Ovary (tissue), 9 donors: ENCODE data around the gene TLR3. TPM values are rescaled to one million over a fixed set of nuclear protein-coding genes. Genes with fewer than 3 reads are reported as not detected.

Experiments
- DNase-seq, 5 donors: peaks; one replicate each; pipeline ENCODE4 v3.0.0-alpha.2; 2019 to 2020
- H3K27ac ChIP-seq, 2 donors: fragments of 200-600 bp; one replicate each; pipeline versions ENCODE4 v1.5.1 to v1.8.0; 2019 to 2022
- H3K27me3 ChIP-seq: fragments of 200-600 bp; one replicate; pipeline ENCODE4 v1.8.0; 2022
- H3K36me3 ChIP-seq: fragments of 200-600 bp; sonication (generic); one replicate; pipeline ENCODE4 v1.5.1; 2019
- H3K4me1 ChIP-seq: one replicate; pipeline ENCODE4 v1.8.1; 2013; ENCODE audit warnings: mild to moderate bottlenecking, moderate library complexity; ENCODE audit not compliant: insufficient read depth
- H3K4me3 ChIP-seq: fragments of 200-600 bp; sonication (generic); one replicate; pipeline ENCODE4 v1.5.1; 2017
- H3K9me3 ChIP-seq, 2 donors: fragments of 200-600 bp in 1 of 2; sonication (generic) in 1 of 2; one replicate each; pipeline versions ENCODE4 v1.5.1 to v1.8.1; 2013 to 2019; ENCODE audit warnings: mild to moderate bottlenecking in 1 of 2, moderate library complexity in 1 of 2
- CTCF ChIP-seq, 3 donors: fragments of 450-650 bp in 2 of 3; fragments of 200-600 bp in 1 of 3; IDR thresholded peaks; one replicate each; pipeline versions ENCODE4 v1.5.1 to v1.8.0; 2016 to 2022; ENCODE audit warnings: antibody characterized with exemption in 3 of 3, mild to moderate bottlenecking in 1 of 3
- EP300 ChIP-seq: sonication (generic); formaldehyde crosslinking; IDR thresholded peaks from one replicate; pipeline ENCODE4 v1.6.1; 2017; ENCODE audit warnings: antibody characterized with exemption
- POLR2A ChIP-seq: fragments of 450-650 bp; IDR thresholded peaks from one replicate; pipeline ENCODE4 v1.6.1; 2017; ENCODE audit warnings: antibody characterized with exemption, mild to moderate bottlenecking, moderate library complexity
- WGBS, 3 donors: extraction: QIAGEN DNeasy Blood & Tissue Kit in 1 of 3; methylation state at CpG; one replicate each; pipeline versions ENCODE4 v1.1.5 to v1.1.7; 2013 to 2017; 5-methylcytosine and 5-hydroxymethylcytosine counted together
- intact Hi-C, 4 donors: fragments of 100-400 bp; cut with DNase I; formaldehyde crosslinking; loops; one replicate each; pipeline versions ENCODE4 v1.11.0 to v1.15.1; 2022 to 2023
- polyA plus RNA-seq, 2 donors: library from polyadenylated mRNA; stranded (reverse); fragments of 200-250 nt in 1 of 2; fragments of 350-450 nt in 1 of 2; fragmentation: Illumina TruSeq in 1 of 2; extraction: RNeasy Lipid Tissue Mini Kit (QIAGEN cat#74804) in 1 of 2; gene quantifications; one replicate each; pipeline ENCODE4 v1.2.3, GENCODE V29; 2013 to 2014
- total RNA-seq, 7 donors: library from RNA; depleted of rRNA in 2 of 7; stranded (reverse); fragments of >200 nt in 2 of 7; fragmentation: NEBNext Ultra II Directional in 3 of 7; extraction: Animal tissue kit (Norgen Biotek cat#: 25700) in 3 of 7; gene quantifications; one replicate each; pipeline versions ENCODE4 v1.1.0 to v1.2.4, GENCODE V29; 2016 to 2023
- donor health status: DM: no; HTN: no; CAD: no; lungs with moderate emphysema.
- donor health status: DM: no; HTN: no; CAD: no.
- donor health status: Bipolar disorder and iron deficiency.
- donor health status: DM: yes; HTN: yes; CAD: no.
- donor health status: DM: no; HTN: no; CAD: no.
- donor health status: DM: yes; HTN: yes; CAD: no.

The TLR3 gene
- total and polyA plus RNA-seq, 9 donors: 2.2 to 14.8 (median 9.4) TPM

- Histone ChIP-seq H3K36me3 (no peaks in the 10 kb centered on the region), H3K9me3 (no peaks in the 10 kb centered on the region), H3K27me3 (no peaks in the 10 kb centered on the region), H3K4me1 (no peaks in the 10 kb centered on the region), H3K27ac (no peak overlapping the region), H3K4me3 (no peak overlapping the region)
- 88 to 91% (median 89%) methylated on average over 9 of the region's 9 CpGs for WGBS, 3 donors
- TF ChIP-seq CTCF (IDR thresholded peaks at IDR 0.05): no peak
- DNase-seq: no peak
- intact Hi-C loops: no loop called here
Observed at GRCh38 chr4:186079694-186080093, 10.7 kb downstream of the TLR3 start.

GRCh38 chr4:186081202-186081807 lies 12.3 kb downstream of the TLR3 start:
- intact Hi-C loops: no loop called here

GRCh38 chr4:186082221-186082620 lies 13.3 kb downstream of the TLR3 start:
- no peak overlapping the region for H3K27ac ChIP-seq
- no peaks in the 10 kb centered on the region for H3K27me3 ChIP-seq
- intact Hi-C loops: no loop called here
- no peak for TF ChIP-seq EP300
- no peak for TF ChIP-seq POLR2A
- no peak for TF ChIP-seq CTCF (IDR thresholded peaks at IDR 0.05)
- no peaks in the 10 kb centered on the region for H3K36me3 ChIP-seq
- DNase-seq: no peak
- H3K4me1 ChIP-seq: no peaks in the 10 kb centered on the region
- 16 to 23% (median 16%) methylated on average over 4 of the region's 4 CpGs for WGBS, 3 donors
- H3K4me3 ChIP-seq: no peak overlapping the region
- no peaks in the 10 kb centered on the region for H3K9me3 ChIP-seq

More at GRCh38 chr4:186081202-186081807, 12.3 kb downstream of the TLR3 start:
- Histone ChIP-seq H3K36me3 (no peaks in the 10 kb centered on the region), H3K9me3 (no peaks in the 10 kb centered on the region), H3K27me3 (no peaks in the 10 kb centered on the region), H3K4me3 (no peak overlapping the region), H3K27ac (no peak overlapping the region), H3K4me1 (no peaks in the 10 kb centered on the region)
- 90 to 92% (median 90%) methylated on average over 15 of the region's 15 CpGs for WGBS, 3 donors
- TF ChIP-seq CTCF (IDR thresholded peaks at IDR 0.05) (no peak), EP300 (no peak), POLR2A (no peak)
- DNase-seq: no peak

- intact Hi-C loops: no loop called here
- Histone ChIP-seq H3K27me3 (no peaks in the 10 kb centered on the region), H3K9me3 (no peaks in the 10 kb centered on the region), H3K4me1 (no peaks in the 10 kb centered on the region), H3K27ac (no peak overlapping the region), H3K36me3 (no peaks in the 10 kb centered on the region), H3K4me3 (no peak overlapping the region)
- no peak for TF ChIP-seq POLR2A
- no peak for TF ChIP-seq CTCF (IDR thresholded peaks at IDR 0.05)
- no peak for TF ChIP-seq EP300
- no peak for DNase-seq
Observed at GRCh38 chr4:186088523-186088922, 19.6 kb downstream of the TLR3 start.
